Activated naive CD4-positive, alpha-beta T cell (primary cell): ENCODE data around the gene PIK3CB.
A peak's percentile ranks its signal among the peaks of the same experiment; 100 is the strongest.

ENCODE experiments used
- DNase-seq, 4 experiments: peaks; one replicate each; lab custom pipeline; 2025; lab: John Stamatoyannopoulos, UW

The PIK3CB gene

DNA sequence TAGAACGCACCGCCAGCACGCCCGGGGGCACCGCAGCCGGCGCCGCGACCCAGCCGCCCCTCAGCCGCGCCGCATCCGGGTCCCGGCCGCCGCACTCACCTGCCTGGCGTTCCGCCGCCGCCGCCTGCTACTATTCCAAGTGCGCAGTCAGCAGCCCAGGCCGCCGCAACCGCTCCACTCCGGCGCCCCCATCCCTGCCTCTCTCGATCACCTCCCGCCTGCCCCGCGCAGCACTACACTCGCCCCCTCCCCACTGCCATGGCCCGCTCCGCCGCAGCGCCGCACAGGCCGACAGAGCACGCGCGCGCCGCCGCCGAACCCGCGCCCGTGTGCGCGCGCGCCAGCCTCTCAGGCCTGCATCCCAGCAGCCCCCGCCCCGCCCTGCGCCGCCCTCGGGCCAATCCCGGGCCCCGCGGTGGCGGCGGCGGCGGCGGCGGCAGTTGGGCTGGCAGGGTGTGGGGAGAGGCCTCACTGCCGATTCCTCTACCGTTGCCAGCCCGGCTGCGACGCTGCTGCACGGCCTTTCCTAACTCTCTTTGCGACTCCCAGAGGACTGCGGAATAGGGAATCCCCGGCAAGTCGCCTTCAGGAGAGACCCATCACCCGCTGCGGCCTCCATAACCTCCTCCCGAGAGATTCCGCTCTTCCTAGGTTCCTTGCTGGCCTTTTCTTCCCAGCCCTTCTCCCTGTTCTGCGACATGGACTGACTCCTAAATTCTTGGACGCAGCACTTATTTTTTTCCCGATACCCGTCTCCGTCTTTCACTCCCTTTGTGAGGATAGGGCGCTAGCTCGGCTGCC, at the start of gene PIK3CB:
TSS of gene PIK3CB (minus strand) at position 333 of the 801 bp plus-strand sequence. CDS start 75,585 bp downstream, outside the sequence.
- DNase-seq: peak; percentile 63 to 89 (median 71)

DNA sequence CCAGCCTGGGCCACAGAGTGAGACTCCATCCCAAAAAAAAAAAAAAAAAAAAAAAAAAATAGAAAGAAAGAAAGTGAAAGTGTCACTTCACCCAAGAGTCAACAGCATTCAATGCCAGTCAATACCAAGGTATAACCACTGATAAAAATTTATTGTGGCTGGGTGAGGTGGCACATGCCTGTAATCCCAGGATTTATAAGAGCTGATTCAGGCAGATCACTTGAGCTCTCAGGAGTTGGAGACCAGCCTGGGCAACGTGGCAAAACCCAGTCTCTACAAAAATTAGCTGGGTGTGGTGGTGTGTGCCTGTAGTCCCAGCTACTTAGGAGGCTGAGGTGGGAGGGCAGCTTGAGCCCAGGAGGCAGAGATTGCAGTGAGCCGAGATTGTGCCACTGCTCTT, 46.5 kb upstream of the PIK3CB start:
- no peak for DNase-seq

DNA sequence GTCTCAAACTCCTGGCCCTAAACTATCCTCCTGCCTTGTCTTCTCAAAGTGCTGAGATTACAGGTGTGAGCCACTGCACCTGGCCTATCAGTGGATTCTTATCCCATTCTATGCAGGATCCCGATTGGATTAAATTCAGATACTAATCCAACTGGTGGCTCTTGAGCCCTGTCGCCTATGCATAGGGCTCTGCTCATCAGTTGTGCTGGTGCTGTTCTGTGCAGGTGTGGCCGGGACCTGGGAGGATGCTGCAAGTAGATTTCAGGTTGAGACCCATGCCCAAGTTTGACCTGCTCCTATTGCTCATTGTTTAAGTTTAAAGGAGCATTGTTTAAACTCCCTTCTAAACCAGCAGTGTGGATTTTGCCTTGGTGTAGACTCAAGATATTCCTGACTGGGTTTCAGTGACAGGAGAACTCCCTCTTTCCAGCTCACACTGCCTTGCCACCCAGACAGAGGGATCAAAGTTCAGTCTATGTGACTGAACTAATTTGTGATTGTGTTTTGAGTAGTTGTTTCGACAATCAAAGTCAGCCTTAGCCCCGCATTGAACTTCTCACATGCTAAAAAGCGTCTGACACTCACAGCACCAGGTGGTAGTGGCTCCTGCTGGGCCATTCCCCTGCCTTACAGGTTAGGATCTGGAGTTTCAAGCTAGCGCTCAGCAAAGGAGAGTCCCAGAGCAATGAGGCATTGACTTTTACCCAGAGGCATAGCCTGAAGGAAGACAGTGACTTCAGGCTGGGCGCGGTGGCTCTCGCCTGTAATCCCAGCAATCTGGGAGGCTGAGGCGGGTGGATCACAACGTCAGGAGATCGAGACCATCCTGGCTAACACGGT, 45.0 kb upstream of the PIK3CB start:
- no peak for DNase-seq

DNA sequence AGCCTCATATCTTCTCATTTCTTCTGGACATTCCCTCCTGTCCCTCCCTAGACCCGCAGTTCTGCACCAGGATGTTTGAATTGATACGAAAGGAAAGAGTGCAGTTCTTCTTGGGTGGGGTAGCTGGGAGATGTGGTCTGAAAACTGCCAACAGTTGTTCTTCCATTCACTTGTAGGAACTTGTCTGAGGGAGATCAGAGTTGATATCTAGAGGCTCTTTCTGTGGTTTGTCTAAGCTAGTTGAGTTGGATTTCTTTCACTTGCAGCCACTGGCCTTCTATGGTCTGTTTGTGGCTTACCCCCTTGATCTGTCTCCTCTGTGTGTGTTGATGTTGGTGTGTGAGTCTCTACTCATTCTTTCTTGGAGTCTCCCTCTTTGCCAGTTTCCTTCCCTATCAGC, 42.5 kb upstream of the PIK3CB start:
- no peak for DNase-seq

DNA sequence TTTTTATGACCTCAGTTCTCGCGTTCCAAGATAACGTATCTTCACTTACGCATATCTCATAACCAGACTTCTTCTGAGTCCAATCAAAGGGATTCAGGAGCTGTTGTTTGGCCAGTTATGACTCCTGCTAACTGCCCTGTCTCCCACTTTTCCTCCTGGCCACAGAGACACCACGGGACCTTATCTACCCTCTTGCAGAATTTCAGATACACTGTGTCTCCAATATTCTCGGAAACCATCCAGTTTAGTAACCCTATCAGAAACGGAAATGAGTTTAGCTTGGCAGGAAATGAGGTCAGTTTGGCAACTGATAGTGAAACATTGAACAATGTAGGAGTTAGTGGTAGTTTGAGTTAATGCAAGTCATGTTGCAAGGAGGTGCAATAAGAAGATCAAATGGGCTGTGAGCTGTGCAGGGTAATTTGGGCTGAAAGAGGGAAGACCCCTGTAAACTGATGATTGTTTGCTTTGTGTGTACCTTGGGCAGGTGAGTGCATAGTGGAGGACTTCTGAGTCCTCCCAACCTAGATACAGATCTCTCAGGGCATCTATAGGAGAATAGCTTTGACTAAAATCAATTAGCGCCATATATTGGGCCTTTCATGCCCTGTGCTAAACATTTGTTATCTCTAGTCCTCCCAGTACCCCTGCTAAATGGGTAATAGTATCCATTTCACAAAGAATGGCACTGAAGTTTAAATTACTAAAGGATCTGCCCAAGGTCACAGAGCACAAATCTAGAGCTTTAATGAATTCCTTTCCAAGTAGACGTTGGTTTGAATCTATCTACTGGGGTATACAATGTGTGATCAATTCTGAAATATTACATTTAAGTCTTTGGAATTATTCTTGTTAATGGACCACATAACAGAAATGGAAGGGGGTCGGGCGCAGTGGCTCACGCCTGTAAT, 41.3 kb upstream of the PIK3CB start:
- no peak for DNase-seq

DNA sequence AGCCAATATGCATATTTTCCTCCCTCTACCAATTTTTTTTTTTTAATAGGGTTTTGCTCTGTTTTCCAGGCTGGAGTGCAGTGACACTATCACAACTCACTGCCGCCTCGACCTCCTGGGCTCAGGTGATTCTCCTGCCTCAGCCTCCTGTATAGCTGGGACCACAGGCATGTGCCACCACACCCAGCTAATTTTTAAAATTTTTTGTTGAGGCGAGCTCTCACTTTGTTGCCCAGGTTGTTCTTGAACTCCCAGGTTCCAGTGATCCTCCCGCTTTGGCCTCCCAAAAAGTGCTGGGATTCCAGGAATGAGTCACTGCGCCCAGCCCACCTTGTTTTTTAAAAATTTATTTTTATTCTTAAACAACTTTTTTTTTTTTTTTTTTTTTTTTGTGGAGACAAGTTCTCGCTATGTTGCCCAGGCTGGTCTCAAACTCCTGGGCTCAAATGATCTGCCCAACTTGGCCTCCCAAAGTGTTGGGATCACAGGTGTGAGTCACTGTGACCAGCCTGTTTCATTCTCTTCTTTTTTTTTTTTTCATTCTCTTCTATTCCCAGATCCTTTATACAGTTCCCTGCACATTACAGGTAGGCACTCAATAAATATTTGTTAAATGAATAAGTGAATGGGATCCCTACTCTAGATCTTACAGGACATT, 40.5 kb upstream of the PIK3CB start:
- DNase-seq: no peak

DNA sequence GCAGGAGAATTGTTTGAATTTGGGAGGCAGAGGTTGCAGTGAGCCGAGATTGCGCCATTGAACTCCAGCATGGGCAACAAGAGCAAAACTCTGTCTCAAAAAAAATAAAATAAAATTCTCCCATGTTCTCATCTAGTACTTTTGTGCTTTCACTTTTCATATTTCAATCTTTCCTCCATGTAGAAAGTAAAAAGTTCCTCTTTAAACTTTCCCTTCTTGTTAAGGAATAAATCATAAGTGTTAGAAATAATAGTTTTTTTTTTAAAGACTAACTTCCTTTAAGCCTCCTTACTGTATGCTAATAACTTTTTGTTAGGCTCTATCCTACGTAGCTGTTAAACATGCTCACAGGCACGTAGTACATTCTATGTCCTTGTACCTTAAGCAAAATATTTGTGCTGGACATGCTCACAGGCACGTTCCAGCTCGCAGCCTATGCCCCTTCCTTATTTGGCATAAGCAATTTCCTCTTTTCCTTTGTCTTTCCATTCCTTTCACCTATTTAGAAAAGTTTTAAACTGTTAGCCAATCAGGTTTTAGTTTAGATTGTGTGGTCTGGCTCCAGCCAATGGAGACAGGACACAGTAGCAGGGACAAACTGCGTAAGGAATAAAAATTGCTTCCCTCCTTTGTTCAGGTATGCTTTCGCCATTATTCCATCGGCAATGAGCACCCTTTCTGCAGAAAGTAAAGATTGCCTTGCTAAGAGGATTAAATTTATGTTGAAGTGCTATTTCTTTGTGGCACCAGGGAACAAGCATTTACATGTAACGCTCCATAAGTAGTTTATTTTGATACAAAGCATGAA, 38.9 kb upstream of the PIK3CB start:
- DNase-seq: no peak

DNA sequence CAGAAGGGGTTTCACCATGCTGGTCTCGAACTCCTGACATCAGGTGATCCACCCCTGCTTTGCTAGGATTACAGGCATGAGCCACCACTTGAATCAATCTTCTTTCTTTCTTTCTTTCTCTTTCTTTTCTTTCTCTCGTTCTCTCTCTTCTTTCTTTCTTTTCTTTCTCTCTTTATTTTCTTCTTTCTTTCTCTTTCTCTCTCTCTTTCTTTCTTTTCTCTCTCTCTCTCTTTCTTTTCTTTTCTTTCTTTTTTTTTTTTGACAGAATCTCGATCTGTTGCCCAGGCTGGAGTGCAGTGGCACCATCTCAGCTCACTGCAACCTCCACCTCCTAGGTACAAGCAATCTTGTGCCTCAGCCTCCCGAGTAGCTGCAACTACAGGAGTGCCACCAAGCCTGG, 37.9 kb upstream of the PIK3CB start:
- no peak for DNase-seq

DNA sequence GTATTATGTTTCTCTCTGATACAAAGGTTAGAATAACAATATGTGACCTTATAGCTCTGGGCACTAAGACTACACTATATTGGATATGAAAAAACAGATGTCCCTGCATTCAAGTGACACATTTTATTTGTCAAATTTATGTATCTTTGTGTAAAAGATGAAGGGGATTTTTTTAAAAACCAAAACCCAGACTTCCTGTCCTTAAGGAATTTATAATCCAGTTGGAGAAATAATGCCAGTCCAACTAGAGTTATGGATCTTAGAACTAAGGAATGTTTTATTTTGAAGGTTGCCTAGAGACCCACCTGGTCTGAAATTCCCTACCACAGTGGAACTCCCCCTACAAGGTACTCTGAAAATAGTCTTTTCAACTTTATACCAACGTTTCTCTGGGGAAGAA, 33.3 kb upstream of the PIK3CB start:
- no peak for DNase-seq

DNA sequence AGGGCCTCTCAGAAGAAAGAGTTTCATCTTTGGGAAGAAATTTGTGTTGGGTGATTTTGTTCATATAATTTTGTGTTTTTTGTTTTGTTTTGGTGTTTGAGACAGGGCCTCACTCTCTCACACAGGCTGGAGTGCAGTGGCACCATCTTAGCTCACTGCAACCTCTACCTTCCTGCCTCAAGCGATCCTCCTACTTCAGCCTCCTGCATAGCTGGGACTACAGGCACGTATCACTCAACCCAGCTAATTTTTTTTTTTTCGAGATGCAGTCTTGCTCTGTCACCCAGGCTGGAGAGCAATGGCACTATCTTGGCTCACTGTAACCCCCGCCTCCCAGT, 29.0 kb upstream of the PIK3CB start:
- DNase-seq: no peak

DNA sequence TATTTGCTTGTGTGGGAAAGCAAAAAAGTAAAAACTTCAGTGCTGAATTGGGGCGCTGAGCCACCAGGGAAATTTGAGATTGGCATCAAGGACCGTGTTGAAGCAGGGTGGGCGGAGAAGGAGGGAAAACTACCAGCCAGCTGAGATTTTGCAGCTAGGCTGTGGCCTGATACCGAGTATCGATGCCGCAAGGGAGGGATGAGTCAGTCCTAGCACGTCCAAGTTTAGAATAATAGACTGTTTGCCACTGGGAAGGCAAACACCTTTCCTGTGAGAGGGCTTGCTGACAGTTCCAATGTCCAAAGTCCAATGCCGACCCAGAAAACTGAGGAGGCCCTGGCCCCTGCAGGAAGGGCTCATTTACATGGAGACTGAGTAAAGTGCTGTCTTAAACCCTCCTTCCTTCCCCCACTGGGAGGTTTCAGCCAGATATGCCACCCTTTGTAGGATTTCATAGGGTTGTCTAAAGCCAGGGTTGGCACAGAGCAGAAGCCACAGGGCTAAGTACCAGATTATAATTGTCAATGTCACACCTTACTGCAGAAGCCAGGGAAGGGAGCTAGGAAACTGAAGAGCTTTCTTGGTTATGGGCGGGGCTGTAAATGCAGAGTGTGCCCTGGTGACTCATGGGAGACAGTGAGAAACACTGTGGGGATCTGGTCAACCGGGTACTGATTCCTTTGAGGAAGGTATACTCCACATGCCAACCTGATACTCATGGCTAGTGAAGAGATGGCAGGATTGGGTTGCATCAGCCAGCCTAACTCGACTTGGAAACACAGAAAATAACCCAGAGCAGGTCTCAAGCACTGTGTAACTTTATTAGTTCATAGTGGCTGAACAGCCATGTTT, 28.4 kb upstream of the PIK3CB start:
- no peak for DNase-seq

DNA sequence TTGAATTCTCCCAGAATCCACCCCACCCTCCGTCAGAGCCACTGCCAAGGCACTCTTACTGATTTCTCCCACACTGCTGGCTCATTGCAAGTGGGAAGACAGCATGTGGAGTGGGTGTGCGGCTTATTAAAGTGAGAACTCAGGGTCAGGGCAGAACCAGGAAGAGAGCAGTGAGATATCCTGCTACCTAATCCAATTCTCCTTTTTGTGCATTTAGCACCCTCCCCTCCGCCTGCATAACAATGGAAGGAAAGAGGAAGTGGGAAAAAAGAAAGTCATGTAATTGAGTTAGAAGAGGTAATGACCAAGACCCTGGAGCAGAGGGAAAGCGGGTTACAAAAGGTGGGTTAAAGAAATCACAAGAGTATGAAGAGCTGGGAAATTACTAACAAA, 27.8 kb upstream of the PIK3CB start:
- no peak for DNase-seq

DNA sequence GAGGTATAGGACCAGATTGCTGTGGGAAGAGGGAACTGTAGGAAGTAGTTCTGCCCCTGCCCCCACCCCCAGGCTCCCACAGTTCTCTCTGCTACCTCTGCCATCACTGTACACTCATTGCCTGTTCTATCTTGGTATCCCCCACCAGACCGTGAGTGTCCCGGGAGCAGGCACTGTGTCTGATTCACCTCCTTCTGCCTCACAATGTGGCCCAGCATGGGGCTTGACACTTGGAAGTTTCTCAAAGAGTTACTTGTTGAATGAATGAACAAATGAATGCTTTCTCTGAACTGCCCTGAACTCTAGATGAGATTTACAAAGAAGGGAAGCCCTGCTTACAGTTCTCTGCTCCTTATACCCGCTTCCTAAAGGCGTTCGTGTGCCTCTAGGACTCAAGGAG, 27.1 kb upstream of the PIK3CB start:
- DNase-seq: no peak

DNA sequence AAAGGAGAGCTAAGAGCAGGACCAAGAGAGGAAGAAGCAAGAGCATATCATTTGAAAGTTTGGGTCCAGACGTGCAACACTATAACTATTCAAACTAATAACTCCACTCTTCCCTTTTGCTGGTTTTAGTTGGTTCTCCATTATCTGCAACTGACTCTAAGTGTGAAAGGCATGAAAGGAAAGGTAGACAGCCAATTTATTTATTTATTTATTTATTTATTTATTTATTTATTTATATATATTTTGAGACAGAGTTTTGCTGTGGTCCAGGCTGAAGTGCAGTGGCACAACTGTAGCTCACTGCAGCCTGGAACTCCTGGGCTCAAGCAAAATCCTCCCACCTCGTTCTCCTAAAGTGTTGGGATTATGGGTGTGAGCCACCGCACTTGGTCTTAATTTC, 22.1 kb upstream of the PIK3CB start:
- DNase-seq: no peak

DNA sequence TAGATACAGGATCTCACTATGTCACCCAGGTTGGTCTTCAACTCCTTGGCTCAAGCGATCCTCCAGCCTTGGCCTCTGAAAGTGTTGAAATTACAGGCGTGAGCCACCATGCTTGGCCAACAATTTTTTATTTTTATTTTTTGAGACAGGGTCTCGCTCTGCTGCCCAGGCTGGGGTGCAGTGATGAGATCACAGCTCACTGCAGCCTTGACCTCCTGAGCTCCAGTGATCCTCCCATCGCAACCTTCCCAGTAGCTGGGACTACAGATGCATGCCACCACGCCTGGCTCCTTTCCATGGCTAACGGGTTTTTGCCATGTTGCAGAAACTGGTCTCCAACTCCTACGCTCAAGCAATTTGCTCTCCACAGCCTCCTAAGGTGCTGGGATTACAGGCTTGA, 20.2 kb upstream of the PIK3CB start:
- DNase-seq: no peak

DNA sequence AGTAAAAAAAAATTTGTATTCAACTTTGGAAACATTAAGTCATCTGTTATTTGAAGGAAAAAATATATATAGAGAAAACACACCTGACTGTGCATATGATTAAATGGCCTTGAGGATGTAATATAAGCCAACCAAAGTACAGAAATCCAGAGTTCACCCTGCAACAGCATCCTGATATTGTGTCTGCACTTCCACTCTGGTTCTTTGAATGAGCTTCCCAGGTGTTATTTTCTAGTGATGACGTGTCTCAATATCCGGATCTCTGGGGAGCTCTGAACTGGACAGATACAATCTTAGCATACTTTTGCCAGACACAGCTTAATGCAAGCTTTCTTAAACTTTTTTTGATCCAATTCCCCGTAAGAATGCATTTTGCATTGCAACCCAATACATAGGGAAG, 19.5 kb upstream of the PIK3CB start:
- DNase-seq: no peak

DNA sequence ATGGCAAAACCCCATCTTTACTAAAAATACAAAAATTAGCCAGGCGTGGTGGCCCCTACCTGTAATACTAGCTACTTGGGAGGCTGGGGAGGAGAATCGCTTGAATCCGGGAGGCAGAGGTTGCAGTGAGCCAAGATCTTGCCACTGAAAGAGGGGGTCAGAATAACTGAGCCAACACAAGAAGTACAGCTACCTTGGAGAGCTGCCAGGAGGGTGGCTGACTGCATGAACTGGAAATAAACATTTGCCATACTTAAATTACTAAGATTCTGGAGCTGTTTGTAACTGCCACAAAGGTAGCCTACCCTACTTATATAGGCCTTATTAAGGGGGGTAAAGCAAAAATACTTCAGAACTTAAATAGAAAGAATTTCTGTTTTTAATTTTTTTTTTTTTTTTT, 15.4 kb upstream of the PIK3CB start:
- no peak for DNase-seq

DNA sequence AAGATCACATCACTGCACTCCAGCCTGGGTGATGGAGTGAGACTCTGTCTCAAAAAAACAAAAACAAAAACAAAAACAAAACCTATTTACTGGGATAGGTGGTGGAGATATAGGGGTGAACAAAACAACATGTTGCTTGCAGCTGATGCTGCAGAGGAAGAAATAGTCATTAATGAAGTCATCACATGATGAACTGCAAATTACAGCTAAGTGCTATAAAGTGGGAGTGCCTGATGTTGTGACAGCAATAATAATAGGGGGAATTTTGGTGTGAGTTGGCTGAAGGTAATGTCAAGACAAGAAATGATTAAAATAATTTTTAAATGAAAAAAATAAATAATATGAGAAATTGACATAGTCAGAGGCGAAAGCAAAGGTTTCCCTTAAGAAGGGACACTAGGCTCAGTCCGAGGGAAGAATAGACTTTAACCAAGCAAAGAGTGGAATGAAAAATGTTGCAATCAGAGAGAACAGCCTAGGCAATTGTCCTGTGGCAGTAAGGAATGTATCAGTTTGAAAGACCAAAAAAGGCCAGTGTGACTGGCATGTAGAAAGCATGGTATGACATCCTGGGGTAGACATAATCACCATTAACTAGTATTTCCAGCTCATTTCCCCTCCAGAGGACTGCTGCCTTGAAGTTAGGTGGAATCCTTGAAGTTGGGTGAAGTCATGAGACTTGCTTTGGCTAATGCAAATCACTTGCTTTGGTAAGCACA, 14.7 kb upstream of the PIK3CB start:
- DNase-seq: no peak

DNA sequence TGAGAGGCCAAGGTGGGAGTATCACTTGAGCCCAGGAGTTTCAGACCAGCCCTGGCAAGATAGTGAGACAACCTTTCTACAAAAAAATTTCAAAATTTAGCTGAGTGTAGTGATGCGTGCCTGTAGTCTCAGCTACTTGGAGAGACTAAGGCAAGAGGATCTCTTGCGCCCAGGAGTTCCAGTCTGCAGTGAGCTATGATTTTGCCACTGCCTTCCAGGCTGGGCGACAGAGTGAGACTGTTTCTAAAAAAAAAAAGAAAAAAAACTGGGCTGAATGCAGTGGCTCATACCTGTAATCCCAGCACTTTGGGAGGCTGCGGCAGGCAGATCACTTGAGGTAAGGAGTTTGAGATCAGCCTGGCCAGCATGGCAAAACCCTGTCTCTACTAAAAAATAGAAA, 14.0 kb upstream of the PIK3CB start:
- no peak for DNase-seq
